PFSK-1 (cell line): ENCODE results near the gene ERC2.

ENCODE experiments used
- FOXP2 ChIP-seq: optimal IDR thresholded peaks from 2 replicates; pipeline ENCODE3; 2011; ENCODE audit warnings: borderline replicate concordance, control low read depth, inconsistent platforms; ENCODE audit not compliant: insufficient read depth; ENCODE audit errors: extremely low read length, extremely low read depth
- POLR2AphosphoS5 ChIP-seq: IDR thresholded peaks from 2 replicates; pipeline ENCODE4 v1.6.1; 2012; ENCODE audit warnings: low read depth, mild to moderate bottlenecking, control low read depth, low read length, moderate library complexity
- SIN3A ChIP-seq: IDR thresholded peaks from 2 replicates; pipeline ENCODE4 v1.6.1; 2012; ENCODE audit warnings: mild to moderate bottlenecking, low read length, moderate library complexity, borderline replicate concordance; ENCODE audit not compliant: insufficient read depth
- TAF1 ChIP-seq: IDR thresholded peaks from 2 replicates; pipeline ENCODE4 v1.6.1; 2012; ENCODE audit warnings: low read length, control low read depth, borderline replicate concordance; ENCODE audit not compliant: insufficient read depth
- TF ChIP-seq, protein P1 (sequence below), 2 experiments: IDR thresholded peaks; 2 replicates each; pipeline versions ENCODE4 v1.6.1 to v1.8.0; 2011 to 2012; ENCODE audit warnings: low read depth in 2 of 2, low read length in 2 of 2, control low read depth in 1 of 2, inconsistent platforms in 1 of 2, mild to moderate bottlenecking in 1 of 2, moderate library complexity in 1 of 2; ENCODE audit not compliant: insufficient read depth in 1 of 2

The ERC2 gene

DNA sequence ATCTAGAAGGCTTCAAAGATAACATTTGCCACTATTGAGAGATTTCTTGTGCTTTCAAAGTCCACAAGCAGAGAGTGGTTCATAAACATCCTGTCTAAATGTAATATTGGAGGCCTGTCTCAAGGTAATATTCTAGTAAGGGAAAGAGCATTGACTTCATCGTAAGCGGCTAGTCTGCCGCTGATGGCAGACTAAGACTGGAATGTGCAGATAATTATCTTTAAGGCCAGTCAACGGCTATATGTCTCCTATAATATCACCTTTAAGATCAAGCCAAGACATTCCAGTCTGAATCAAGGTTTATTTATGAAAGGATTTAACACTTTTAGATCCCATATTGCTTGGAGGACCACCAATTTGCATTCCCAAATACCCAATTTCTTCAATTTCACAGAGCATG is 557.0 kb downstream of the ERC2 start:
- no peak for TF ChIP-seq SIN3A
- no peak for TF ChIP-seq FOXP2
- TF ChIP-seq POLR2AphosphoS5 = no peak
- TF ChIP-seq TAF1 = no peak
- TF ChIP-seq, protein P1, sequence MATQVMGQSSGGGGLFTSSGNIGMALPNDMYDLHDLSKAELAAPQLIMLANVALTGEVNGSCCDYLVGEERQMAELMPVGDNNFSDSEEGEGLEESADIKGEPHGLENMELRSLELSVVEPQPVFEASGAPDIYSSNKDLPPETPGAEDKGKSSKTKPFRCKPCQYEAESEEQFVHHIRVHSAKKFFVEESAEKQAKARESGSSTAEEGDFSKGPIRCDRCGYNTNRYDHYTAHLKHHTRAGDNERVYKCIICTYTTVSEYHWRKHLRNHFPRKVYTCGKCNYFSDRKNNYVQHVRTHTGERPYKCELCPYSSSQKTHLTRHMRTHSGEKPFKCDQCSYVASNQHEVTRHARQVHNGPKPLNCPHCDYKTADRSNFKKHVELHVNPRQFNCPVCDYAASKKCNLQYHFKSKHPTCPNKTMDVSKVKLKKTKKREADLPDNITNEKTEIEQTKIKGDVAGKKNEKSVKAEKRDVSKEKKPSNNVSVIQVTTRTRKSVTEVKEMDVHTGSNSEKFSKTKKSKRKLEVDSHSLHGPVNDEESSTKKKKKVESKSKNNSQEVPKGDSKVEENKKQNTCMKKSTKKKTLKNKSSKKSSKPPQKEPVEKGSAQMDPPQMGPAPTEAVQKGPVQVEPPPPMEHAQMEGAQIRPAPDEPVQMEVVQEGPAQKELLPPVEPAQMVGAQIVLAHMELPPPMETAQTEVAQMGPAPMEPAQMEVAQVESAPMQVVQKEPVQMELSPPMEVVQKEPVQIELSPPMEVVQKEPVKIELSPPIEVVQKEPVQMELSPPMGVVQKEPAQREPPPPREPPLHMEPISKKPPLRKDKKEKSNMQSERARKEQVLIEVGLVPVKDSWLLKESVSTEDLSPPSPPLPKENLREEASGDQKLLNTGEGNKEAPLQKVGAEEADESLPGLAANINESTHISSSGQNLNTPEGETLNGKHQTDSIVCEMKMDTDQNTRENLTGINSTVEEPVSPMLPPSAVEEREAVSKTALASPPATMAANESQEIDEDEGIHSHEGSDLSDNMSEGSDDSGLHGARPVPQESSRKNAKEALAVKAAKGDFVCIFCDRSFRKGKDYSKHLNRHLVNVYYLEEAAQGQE (IDR thresholded peaks at IDR 0.05; ENCODE audit: insufficient read depth in 1 of 2, low read depth in 2 of 2, low read length in 2 of 2) = no peak

DNA sequence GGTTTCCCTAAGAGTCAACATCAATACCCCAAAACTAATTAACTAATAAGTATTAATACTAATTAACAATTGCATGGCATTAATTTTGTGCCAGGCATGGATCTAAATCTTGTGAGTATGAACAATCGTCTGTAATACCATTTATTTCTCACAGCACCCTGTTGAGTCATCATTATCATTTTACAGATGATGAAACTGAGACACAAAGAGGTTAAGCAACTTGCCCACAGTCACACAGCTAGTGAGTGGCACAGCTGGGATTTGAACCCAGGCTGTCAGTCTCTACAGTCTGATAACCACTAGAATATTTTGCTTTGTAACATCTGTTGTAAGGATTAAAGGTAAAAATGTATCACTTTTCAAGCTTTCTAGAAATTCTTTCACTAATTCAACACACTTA is 557.7 kb downstream of the ERC2 start:
- TF ChIP-seq TAF1 (no peak), SIN3A (no peak), FOXP2 (no peak), POLR2AphosphoS5 (no peak)
- TF ChIP-seq, protein P1 (IDR thresholded peaks at IDR 0.05; ENCODE audit: insufficient read depth in 1 of 2, low read depth in 2 of 2, low read length in 2 of 2) = no peak

DNA sequence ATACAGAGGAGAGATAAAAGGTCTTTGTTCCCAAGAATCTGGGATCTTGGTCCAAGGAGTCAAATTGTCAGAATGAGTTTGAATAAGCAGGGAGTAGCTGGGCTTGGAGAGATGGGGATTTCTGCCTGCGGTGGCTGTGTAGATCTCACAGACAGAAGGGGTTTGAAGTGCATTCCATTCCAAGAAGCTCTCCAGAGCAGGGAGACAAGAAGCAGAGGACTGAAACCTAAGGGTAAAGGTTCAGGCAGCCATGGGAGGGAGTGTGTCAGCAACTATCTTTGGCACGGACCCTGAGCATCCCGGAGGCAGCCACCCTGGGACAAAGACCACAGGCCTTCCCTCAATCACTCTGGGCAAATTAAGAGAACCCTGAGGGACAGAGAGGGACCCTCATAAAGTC is 558.9 kb downstream of the ERC2 start:
- TF ChIP-seq TAF1 (no peak), POLR2AphosphoS5 (no peak), SIN3A (no peak), FOXP2 (no peak)
- TF ChIP-seq, protein P1 (IDR thresholded peaks at IDR 0.05; ENCODE audit: insufficient read depth in 1 of 2, low read depth in 2 of 2, low read length in 2 of 2) = no peak

DNA sequence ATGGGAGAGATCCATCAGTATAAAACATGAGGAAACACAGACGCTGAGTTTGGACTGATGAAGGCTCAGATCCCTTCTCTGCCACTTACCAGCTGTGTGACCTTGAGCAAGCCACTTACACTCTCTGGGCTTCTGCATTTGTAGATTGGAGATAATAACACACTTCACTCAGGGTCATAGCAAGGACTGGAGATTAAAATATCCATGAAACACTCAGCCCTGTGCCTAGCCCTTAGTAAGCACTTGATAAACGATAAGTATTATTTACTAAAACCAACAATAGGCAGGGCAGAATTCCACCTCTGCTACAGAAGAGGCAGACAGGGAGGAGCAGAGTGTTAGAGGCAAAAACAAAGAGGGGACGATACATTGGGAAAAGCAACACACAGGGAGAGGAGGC is 560.7 kb downstream of the ERC2 start:
- TF ChIP-seq FOXP2 = no peak
- no peak for TF ChIP-seq POLR2AphosphoS5

DNA sequence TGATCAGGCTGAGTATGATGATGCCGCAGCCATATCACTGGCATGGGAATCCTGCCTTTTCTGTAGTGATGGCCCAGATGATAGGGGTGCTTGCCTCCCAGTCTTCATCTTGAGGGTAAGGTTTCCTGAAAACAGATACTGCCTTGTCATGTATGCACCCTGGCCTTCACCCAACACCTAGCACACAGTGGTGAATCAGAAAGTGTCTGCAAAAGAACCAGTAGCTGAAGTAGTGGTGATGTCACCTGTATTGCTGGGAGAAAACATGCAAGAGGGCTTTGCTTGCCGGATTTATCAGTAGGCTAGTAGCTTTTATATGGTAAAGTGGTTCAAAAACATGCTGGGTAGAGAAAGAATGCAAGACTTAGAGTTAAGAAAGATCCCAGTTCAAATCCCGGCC is 561.4 kb downstream of the ERC2 start:
- no peak for TF ChIP-seq TAF1
- TF ChIP-seq POLR2AphosphoS5 = no peak
- TF ChIP-seq SIN3A = no peak
- TF ChIP-seq, protein P1 (IDR thresholded peaks at IDR 0.05; ENCODE audit: insufficient read depth in 1 of 2, low read depth in 2 of 2, low read length in 2 of 2) = no peak
- no peak for TF ChIP-seq FOXP2
